ENCODE data around the gene BATF3. TPM values are rescaled to one million over a fixed set of nuclear protein-coding genes. Genes with fewer than 3 reads are reported as not detected.

BATF3 gene
- polyA plus RNA-seq, 1 of the 3 experiments (the other 2 are of a cell fraction): 0.76 TPM

DNA sequence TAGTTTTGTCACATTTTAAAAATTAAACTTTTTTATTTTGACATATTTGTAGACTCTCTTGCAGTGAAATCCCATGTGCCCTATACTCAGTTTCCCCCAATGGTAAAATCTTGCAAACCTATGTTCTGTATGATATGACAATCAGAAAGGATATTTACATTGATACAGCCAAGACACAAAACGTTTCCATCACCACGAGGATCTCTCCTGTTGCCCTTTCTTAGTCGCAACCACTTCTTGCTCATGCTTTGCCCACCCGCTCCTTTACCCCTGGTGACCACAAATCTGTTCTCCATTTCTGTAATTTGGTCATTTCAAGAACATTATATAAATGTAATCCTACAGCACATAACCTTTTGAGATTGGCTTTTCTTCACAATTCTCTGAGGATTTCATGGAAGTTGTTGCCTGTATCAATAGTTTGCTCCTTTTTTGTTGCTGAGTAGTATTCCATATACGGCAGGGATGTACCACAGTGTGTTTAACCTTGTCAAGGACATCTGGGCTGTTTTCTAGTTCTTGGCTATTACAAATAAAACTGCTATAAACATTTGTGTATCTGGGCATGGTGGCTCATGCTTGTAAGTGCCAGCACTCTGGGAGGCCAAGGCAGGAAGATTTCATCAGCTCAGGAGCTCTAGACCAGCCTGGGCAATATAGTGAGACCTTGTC is 14.0 kb upstream of the BATF3 start:
- CTCF ChIA-PET: no interaction called here
- H3K27ac ChIP-seq (ENCODE audit: low read depth in 2 of 2, low read length in 1 of 2): no peak overlapping the region

DNA sequence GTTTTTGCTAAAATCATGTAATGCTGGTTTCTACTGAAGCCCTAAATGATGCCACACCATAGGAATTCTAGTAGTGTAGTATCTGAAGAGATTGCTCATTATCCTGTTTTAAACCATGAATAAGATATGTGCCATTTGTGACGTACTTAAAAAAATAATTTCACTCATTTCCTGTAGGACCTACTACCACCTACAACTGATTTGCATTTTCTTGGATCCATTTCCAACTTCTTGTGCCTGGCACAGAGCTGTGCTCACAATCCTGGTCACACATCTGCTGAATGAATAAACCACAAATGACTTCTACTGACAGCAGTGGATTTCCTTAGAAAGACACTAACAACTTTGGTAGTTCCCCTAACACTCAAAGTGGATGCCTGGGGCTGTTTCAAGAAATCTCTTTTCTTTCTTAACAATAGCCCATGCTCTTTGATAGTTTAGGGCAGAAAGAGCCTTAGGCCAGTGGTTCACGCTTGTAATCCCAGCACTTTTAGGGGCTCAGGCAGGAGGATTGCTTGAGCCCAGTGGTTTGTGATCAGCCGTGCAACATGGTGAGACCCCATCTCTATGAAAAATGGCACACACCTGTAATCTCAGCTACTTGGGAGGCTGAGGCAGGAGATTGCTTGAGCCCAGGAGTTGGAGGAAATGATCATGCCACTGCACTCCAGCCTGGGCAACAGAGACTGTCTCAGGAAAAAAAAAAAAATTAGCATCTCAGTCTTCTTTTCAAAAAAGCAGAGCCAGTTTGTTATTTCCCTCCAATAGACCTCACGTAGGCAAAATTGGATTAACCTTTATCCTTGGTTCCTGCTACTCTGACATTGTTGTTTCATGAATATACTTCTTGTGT is 13.0 kb upstream of the BATF3 start:
- ChIA-PET POLR2A (no interaction called here), CTCF (no interaction called here)
- Histone ChIP-seq H3F3A (replicated peaks; ENCODE audit: insufficient read depth) (peaks cover 3% of the 10 kb centered on the region), H3K79me2 (ENCODE audit: insufficient read depth) (no peaks in the 10 kb centered on the region), H3K4me1 (ENCODE audit: control insufficient read depth in 1 of 2, insufficient read depth in 2 of 2, low read depth in 1 of 2, low read length in 1 of 2) (no peaks in the 10 kb centered on the region; a peak in 1 of 4 replicates), H3K9me3 (no peaks in the 10 kb centered on the region), H3K4me3 (ENCODE audit: low read depth in 2 of 2, low read length in 1 of 2) (no peak overlapping the region), H2AFZ (ENCODE audit: low read depth) (0 out of 2 replicates have a peak overlapping the region, but pooled peaks have one; percentile 19), H3K9ac (no peak overlapping the region), H3K9me2 (no peaks in the 10 kb centered on the region), H3K27ac (ENCODE audit: low read depth in 2 of 2, low read length in 1 of 2) (peak overlapping the region in 1 of 2 experiments; percentile 27; a peak in 1 of 4 replicates), H3K4me2 (no peak overlapping the region), H3K27me3 (ENCODE audit: insufficient read depth) (no peaks in the 10 kb centered on the region), H3K36me3 (replicated peaks in 1 of 2; ENCODE audit: control insufficient read depth in 1 of 2, insufficient read depth in 2 of 2, low read length in 1 of 2) (no peaks in the 10 kb centered on the region), H4K20me1 (ENCODE audit: insufficient read depth) (no peaks in the 10 kb centered on the region)
- no peak for DNase-seq
- WGBS (ENCODE audit: low lambda C conversion rate): 73% methylated on average over 4 of the region's 4 CpGs
- TF ChIP-seq GABPA (IDR thresholded peaks at IDR 0.05; ENCODE audit: low read depth) (no peak), CHD2 (IDR thresholded peaks at IDR 0.05; ENCODE audit: low read length, partially characterized antibody) (no peak), MEF2A (IDR thresholded peaks at IDR 0.05; ENCODE audit: borderline replicate concordance, low read depth) (no peak), RXRA (IDR thresholded peaks at IDR 0.05; ENCODE audit: borderline replicate concordance, low read depth) (no peak), ELF1 (IDR thresholded peaks at IDR 0.05) (no peak), FOXM1 (IDR thresholded peaks at IDR 0.05; ENCODE audit: low read depth) (no peak), USF1 (IDR thresholded peaks at IDR 0.05; ENCODE audit: borderline replicate concordance, low read depth) (no peak), NFIC (IDR thresholded peaks at IDR 0.05; ENCODE audit: borderline replicate concordance) (no peak)
- TF ChIP-seq, protein P1, sequence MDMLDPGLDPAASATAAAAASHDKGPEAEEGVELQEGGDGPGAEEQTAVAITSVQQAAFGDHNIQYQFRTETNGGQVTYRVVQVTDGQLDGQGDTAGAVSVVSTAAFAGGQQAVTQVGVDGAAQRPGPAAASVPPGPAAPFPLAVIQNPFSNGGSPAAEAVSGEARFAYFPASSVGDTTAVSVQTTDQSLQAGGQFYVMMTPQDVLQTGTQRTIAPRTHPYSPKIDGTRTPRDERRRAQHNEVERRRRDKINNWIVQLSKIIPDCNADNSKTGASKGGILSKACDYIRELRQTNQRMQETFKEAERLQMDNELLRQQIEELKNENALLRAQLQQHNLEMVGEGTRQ (IDR thresholded peaks at IDR 0.05; ENCODE audit: borderline replicate concordance, low read depth, low read length): no peak
- TF ChIP-seq, protein P2, sequence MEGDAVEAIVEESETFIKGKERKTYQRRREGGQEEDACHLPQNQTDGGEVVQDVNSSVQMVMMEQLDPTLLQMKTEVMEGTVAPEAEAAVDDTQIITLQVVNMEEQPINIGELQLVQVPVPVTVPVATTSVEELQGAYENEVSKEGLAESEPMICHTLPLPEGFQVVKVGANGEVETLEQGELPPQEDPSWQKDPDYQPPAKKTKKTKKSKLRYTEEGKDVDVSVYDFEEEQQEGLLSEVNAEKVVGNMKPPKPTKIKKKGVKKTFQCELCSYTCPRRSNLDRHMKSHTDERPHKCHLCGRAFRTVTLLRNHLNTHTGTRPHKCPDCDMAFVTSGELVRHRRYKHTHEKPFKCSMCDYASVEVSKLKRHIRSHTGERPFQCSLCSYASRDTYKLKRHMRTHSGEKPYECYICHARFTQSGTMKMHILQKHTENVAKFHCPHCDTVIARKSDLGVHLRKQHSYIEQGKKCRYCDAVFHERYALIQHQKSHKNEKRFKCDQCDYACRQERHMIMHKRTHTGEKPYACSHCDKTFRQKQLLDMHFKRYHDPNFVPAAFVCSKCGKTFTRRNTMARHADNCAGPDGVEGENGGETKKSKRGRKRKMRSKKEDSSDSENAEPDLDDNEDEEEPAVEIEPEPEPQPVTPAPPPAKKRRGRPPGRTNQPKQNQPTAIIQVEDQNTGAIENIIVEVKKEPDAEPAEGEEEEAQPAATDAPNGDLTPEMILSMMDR (IDR thresholded peaks at IDR 0.05): no peak
- TF ChIP-seq, protein P3, sequence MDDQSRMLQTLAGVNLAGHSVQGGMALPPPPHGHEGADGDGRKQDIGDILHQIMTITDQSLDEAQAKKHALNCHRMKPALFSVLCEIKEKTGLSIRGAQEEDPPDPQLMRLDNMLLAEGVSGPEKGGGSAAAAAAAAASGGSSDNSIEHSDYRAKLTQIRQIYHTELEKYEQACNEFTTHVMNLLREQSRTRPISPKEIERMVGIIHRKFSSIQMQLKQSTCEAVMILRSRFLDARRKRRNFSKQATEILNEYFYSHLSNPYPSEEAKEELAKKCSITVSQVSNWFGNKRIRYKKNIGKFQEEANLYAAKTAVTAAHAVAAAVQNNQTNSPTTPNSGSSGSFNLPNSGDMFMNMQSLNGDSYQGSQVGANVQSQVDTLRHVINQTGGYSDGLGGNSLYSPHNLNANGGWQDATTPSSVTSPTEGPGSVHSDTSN (IDR thresholded peaks at IDR 0.05): no peak
- TF ChIP-seq, protein P4, sequence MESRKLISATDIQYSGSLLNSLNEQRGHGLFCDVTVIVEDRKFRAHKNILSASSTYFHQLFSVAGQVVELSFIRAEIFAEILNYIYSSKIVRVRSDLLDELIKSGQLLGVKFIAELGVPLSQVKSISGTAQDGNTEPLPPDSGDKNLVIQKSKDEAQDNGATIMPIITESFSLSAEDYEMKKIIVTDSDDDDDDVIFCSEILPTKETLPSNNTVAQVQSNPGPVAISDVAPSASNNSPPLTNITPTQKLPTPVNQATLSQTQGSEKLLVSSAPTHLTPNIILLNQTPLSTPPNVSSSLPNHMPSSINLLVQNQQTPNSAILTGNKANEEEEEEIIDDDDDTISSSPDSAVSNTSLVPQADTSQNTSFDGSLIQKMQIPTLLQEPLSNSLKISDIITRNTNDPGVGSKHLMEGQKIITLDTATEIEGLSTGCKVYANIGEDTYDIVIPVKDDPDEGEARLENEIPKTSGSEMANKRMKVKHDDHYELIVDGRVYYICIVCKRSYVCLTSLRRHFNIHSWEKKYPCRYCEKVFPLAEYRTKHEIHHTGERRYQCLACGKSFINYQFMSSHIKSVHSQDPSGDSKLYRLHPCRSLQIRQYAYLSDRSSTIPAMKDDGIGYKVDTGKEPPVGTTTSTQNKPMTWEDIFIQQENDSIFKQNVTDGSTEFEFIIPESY (IDR thresholded peaks at IDR 0.05; ENCODE audit: borderline replicate concordance, low read depth): no peak
- TF ChIP-seq, protein P5, sequence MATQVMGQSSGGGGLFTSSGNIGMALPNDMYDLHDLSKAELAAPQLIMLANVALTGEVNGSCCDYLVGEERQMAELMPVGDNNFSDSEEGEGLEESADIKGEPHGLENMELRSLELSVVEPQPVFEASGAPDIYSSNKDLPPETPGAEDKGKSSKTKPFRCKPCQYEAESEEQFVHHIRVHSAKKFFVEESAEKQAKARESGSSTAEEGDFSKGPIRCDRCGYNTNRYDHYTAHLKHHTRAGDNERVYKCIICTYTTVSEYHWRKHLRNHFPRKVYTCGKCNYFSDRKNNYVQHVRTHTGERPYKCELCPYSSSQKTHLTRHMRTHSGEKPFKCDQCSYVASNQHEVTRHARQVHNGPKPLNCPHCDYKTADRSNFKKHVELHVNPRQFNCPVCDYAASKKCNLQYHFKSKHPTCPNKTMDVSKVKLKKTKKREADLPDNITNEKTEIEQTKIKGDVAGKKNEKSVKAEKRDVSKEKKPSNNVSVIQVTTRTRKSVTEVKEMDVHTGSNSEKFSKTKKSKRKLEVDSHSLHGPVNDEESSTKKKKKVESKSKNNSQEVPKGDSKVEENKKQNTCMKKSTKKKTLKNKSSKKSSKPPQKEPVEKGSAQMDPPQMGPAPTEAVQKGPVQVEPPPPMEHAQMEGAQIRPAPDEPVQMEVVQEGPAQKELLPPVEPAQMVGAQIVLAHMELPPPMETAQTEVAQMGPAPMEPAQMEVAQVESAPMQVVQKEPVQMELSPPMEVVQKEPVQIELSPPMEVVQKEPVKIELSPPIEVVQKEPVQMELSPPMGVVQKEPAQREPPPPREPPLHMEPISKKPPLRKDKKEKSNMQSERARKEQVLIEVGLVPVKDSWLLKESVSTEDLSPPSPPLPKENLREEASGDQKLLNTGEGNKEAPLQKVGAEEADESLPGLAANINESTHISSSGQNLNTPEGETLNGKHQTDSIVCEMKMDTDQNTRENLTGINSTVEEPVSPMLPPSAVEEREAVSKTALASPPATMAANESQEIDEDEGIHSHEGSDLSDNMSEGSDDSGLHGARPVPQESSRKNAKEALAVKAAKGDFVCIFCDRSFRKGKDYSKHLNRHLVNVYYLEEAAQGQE (IDR thresholded peaks at IDR 0.05; ENCODE audit: low read depth, low read length): no peak

More for the DNA sequence above, 14.0 kb upstream of the BATF3 start:
- H3K9me2 ChIP-seq: no peaks in the 10 kb centered on the region
- DNase-seq: no peak
- H3K4me2 ChIP-seq: no peak overlapping the region
- no peak overlapping the region for H3K9ac ChIP-seq
- no peaks in the 10 kb centered on the region for H3K79me2 ChIP-seq (ENCODE audit: insufficient read depth)
- WGBS (ENCODE audit: low lambda C conversion rate): 73% methylated on average over 5 of the region's 5 CpGs
- no peaks in the 10 kb centered on the region for H3K27me3 ChIP-seq (ENCODE audit: insufficient read depth)
- H4K20me1 ChIP-seq (ENCODE audit: insufficient read depth): no peaks in the 10 kb centered on the region
- H3K36me3 ChIP-seq (replicated peaks in 1 of 2; ENCODE audit: control insufficient read depth in 1 of 2, insufficient read depth in 2 of 2, low read length in 1 of 2): no peaks in the 10 kb centered on the region
- no peak for TF ChIP-seq JUND (IDR thresholded peaks at IDR 0.05)
- no peak for TF ChIP-seq RXRA (IDR thresholded peaks at IDR 0.05; ENCODE audit: borderline replicate concordance, low read depth)
- no peak for TF ChIP-seq EP300 (IDR thresholded peaks at IDR 0.05; ENCODE audit: borderline replicate concordance in 1 of 2, low read depth in 1 of 2, low read length in 1 of 2)
- POLR2A ChIA-PET: no interaction called here
- no peak overlapping the region for H2AFZ ChIP-seq (ENCODE audit: low read depth)
- H3F3A ChIP-seq (replicated peaks; ENCODE audit: insufficient read depth): peaks cover 3% of the 10 kb centered on the region
- no peaks in the 10 kb centered on the region; a peak in 1 of 4 replicates for H3K4me1 ChIP-seq (ENCODE audit: control insufficient read depth in 1 of 2, insufficient read depth in 2 of 2, low read depth in 1 of 2, low read length in 1 of 2)
- no peak overlapping the region for H3K4me3 ChIP-seq (ENCODE audit: low read depth in 2 of 2, low read length in 1 of 2)
- no peaks in the 10 kb centered on the region for H3K9me3 ChIP-seq
